Epithelial cell of proximal tubule (primary cell): ENCODE measurements around the gene CLIC3. TPM values are rescaled to one million over a fixed set of nuclear protein-coding genes. Genes with fewer than 3 reads are reported as not detected.
A peak's percentile ranks its signal among the peaks of the same experiment; 100 is the strongest.
"Not testable (repeated sequence)": the region's sequence is repeated elsewhere in the genome, so short reads cannot be mapped to it uniquely, and the experiment has no call there.

Experiments
- DNase-seq: peaks from one replicate; pipeline ENCODE4 v3.0.0-alpha.2; 2011; ENCODE audit warnings: low read depth
- H3K4me3 ChIP-seq: 2 replicates; pipeline ENCODE4 v1.5.1; 2011; ENCODE audit warnings: low read depth, mild to moderate bottlenecking, low read length
- total RNA-seq: library from RNA; depleted of rRNA; stranded (reverse); fragments of >200 nt; gene quantifications from 2 replicates; pipeline ENCODE4 v1.2.3, GENCODE V29; 2015
- TF ChIP-seq, protein P1 (sequence below): conservative IDR thresholded peaks from 2 replicates; pipeline ENCODE4 v1.5.1; 2012; ENCODE audit warnings: low read depth, mild to moderate bottlenecking, low read length

CLIC3 gene
- total RNA-seq, 1 donor from 2014 or later = 2.4 TPM

DNA sequence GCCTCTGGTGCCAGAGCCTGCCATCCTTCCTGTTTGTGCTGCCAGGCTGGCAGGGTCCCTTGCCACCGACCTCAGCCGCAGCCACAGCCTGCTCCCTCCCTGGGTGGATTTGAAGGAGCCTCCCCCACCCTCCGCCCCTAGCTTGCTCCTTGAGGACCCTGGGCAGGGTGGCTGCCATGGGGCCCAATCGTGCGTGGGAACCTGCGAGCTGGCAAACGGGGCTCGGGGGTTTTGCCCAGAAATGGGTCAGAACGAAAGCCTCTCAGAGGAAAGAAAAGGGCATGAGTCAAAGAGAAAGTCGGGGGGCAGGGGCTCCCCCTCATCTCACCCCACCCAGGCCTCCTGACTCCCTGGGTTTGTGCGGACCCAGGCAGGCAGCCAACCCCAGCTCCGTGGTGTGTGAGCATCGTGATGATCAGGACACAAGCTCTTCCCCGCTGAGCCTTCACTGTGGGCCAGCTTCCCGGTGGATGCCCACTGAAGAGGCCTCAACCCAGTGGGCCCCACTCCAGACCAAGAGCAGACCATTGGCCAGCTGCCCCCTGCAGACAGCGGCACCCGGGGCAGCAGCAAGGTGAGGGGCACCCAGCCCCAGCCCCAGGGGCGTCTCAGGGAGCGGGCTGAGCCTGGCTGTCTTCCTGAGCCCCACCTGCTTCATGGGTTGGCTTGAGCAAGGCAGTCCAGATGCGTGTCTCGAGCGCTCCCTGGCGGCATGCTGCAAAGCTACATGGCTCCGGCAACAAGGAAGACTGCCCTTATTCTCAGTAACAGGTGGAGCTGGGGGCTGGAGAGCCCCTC, 38.5 kb upstream of the CLIC3 start:
- no peak for DNase-seq
- TF ChIP-seq, protein P1, sequence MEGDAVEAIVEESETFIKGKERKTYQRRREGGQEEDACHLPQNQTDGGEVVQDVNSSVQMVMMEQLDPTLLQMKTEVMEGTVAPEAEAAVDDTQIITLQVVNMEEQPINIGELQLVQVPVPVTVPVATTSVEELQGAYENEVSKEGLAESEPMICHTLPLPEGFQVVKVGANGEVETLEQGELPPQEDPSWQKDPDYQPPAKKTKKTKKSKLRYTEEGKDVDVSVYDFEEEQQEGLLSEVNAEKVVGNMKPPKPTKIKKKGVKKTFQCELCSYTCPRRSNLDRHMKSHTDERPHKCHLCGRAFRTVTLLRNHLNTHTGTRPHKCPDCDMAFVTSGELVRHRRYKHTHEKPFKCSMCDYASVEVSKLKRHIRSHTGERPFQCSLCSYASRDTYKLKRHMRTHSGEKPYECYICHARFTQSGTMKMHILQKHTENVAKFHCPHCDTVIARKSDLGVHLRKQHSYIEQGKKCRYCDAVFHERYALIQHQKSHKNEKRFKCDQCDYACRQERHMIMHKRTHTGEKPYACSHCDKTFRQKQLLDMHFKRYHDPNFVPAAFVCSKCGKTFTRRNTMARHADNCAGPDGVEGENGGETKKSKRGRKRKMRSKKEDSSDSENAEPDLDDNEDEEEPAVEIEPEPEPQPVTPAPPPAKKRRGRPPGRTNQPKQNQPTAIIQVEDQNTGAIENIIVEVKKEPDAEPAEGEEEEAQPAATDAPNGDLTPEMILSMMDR = peak; percentile 92
- no peak overlapping the region for H3K4me3 ChIP-seq

- DNase-seq = no peak
- H3K4me3 ChIP-seq = no peak overlapping the region
- TF ChIP-seq, protein P1 = no peak
These were observed 37.8 kb upstream of the CLIC3 start for GRCh38 chr9:137034039-137034708.

DNA sequence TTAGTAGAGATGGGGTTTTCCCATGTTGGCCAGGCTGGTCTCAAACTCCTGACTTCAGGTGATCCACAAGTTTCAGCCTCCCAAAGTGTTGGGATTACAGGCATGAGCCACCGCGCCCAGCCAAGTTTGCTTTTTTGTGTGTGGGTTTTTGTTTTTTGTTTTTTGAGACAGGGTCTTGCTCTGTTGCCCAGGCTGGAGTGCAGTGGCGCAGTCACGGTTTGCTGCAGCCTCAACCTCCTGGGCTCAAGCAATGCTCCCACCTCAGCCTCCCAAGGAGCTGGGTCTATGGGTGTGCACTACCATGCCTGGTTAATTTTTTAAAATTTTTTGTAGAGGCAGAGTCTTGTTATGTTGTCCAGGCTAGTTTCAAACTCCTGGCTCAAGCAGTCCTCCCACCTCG, 37.1 kb upstream of the CLIC3 start:
- not testable (repeated sequence) for H3K4me3 ChIP-seq, DNase-seq

DNA sequence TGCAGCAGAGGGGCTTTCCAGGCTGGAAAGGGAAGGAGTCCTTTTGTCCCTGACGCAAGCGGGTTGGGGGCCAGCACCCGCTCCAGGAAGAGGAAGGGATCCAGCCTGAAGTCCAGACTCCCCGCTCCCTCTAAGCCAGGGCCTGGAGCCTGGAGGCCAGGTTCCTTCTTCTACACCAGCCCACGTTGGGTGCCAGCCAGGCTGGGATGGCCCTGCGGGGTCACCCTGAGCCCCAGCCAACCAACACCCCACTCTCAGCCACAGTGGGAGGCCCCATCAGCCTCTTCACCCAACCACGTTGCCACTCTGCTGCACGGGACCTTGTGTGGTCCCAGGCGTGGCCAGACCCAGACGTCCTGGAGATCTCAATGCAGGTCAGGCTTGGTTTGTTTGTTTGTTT, 36.5 kb upstream of the CLIC3 start:
- no peak overlapping the region for H3K4me3 ChIP-seq
- TF ChIP-seq, protein P1 = no peak
- DNase-seq = no peak

DNA sequence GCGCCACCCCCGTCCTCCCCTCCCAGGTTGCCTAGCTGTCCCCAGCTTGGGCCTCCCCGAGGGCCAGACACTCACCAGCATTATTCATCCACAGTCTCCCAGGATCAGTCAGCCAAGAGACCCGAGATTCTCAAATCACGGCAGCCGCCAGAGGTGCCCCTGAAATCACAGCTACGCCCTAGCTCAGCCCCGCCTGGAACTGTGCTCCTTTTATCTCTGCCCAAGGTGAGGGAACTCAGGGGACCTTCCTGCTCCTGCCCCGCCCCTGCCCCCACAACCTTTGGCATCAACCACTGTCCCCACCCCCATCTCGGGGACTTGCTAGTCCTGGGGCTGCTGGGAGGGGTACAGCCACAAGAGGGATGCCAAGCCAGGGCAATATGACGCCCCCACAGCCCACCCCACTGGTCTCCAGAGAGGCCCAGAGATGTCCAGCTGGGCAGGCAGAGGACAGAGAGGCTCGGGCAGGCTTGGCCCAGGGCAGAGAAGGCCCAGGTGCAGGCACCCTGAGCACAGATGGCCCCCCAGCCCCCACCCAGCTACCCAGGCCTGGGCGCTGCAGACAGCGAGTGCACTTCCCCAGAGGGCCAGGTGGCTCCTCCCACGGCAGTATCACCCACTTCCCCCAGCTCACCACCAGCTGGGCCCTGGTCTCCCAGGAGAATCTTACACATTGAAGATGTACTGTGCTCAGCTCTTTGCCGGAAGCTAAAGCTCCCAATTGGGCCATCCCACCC, 35.7 kb upstream of the CLIC3 start, which contains the start of gene FUT7:
Gene FUT7 (minus strand): TSS at position 185 of the 737 bp plus-strand sequence. CDS start 97 bp downstream, at position 88.
- TF ChIP-seq, protein P1 = no peak
- no peak within 1 kb of the TSS for H3K4me3 ChIP-seq
- DNase-seq = no peak

DNA sequence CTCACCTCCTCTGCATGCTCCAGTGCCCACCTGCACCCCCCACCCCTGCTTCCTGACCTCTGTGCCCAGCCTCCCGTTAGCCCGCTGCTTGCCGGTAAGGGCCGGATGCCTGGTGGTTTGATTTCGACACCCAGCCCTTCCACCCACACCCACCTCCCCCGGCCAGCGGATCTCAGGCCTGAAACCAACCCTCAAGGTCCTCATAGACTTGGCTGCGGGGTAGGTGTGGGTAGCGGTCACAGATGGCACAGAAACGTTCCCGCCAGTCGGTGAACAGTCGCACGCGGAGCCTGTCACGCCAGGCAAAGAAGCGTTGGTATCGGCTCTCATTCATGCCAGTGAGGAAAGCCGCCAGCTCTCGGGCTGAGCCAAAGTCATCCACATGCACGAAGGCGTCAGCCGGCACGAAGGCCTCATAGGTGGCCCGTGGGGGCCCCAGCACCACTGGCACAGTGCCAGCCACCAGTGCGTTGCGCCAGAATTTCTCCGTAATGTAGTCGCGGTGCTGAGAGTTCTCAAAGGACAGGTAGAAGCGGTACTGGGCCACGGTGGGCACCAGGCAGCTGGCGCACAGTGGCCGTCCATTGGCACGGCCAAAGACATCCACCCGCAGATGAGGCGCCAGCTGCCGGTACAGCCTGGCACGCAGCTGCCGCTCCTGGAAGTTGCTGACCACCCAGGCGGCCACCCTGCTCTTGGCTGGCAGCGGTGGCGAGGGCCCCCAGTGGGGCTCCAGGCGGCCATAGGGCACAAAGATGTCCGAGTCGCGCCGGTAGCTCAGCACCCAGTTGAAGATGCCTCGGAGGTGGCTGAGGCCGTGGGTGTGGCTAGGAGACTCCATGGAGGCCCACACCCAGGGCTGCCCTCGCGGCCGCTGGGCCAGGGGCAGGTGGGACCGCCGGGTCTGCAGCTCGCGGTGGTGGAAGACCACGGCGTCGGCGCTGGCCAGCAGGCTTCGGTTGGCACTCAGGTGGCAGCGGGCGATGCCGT, 34.5 kb upstream of the CLIC3 start:
- DNase-seq = no peak
- TF ChIP-seq, protein P1 = no peak
- H3K4me3 ChIP-seq = no peak overlapping the region
